GM18520 (cell line): Measurements from ENCODE around the gene ERN1.
A peak's percentile ranks its signal among the peaks of the same experiment; 100 is the strongest.

Experiments used
- ATAC-seq: cut with Tn5 transposase; IDR thresholded peaks from one replicate; pipeline ENCODE4 v1.9.1; 2021; ENCODE audit not compliant: unreplicated experiment

The ERN1 gene

GRCh38 chr17:64061178-64061898, 68.6 kb downstream of the ERN1 start:
- ATAC-seq, result peak; percentile 48

GRCh38 chr17:64060331-64060730, 69.6 kb downstream of the ERN1 start:
- ATAC-seq, result no peak

- no peak for ATAC-seq
These were observed 70.2 kb downstream of the ERN1 start for GRCh38 chr17:64059756-64060155.

- no peak for ATAC-seq
These were observed 71.3 kb downstream of the ERN1 start for GRCh38 chr17:64058621-64059020.

GRCh38 chr17:64057701-64058263, 72.2 kb downstream of the ERN1 start:
- no peak for ATAC-seq

GRCh38 chr17:64056269-64057005, 73.5 kb downstream of the ERN1 start:
- ATAC-seq, result peak; percentile 62

- no peak for ATAC-seq
These were observed 74.5 kb downstream of the ERN1 start for GRCh38 chr17:64055183-64056142.

GRCh38 chr17:64054304-64054703, 75.6 kb downstream of the ERN1 start:
- no peak for ATAC-seq

GRCh38 chr17:64053101-64053500, 76.8 kb downstream of the ERN1 start:
- no peak for ATAC-seq

GRCh38 chr17:64051153-64051552, 78.8 kb downstream of the ERN1 start:
- ATAC-seq, result no peak

GRCh38 chr17:64048805-64049204, 81.1 kb downstream of the ERN1 start:
- ATAC-seq, result no peak

GRCh38 chr17:64045176-64045575, 84.8 kb downstream of the ERN1 start:
- ATAC-seq, result no peak

- ATAC-seq, result no peak
These were observed 87.1 kb downstream of the ERN1 start for GRCh38 chr17:64042700-64043485.

- ATAC-seq, result no peak
These were observed 88.0 kb downstream of the ERN1 start for GRCh38 chr17:64041912-64042311.

GRCh38 chr17:64040206-64040605, 89.7 kb downstream of the ERN1 start:
- ATAC-seq, result no peak

- no peak for ATAC-seq
These were observed 90.9 kb downstream of the ERN1 start for GRCh38 chr17:64039106-64039400.

GRCh38 chr17:64038331-64039105, 91.4 kb downstream of the ERN1 start:
- no peak for ATAC-seq

- no peak for ATAC-seq
These were observed 92.1 kb downstream of the ERN1 start for GRCh38 chr17:64037802-64038201.

GRCh38 chr17:64037180-64037579, 92.8 kb downstream of the ERN1 start:
- ATAC-seq, result no peak
